A549 (cell line): ENCODE data around the gene IVD. TPM values are rescaled to one million over a fixed set of nuclear protein-coding genes. Genes with fewer than 3 reads are reported as not detected.
A peak's percentile ranks its signal among the peaks of the same experiment; 100 is the strongest.

ENCODE experiments used
- ATAC-seq, 2 experiments: fragments of 200-7000 bp in 1 of 2; fragments of >200 bp in 1 of 2; cut with Nextera tagmentation in 1 of 2; cut with Tn5 transposase in 1 of 2; 3 replicates each; pipeline versions ENCODE4 v1.8.0 to v1.9.1; 2018 to 2020; ENCODE audit warnings: mild to moderate bottlenecking in 1 of 2, moderate library complexity in 1 of 2
- CTCF ChIA-PET: fragments of 300-600 bp; sonication (Branson Sonifier 250); formaldehyde crosslinking; extraction: SDS; loops from one replicate; lab custom pipeline; 2021; ENCODE audit warnings: antibody characterized with exemption, inconsistent platforms; lab: Yijun Ruan, JAX
- POLR2A ChIA-PET: fragments of 350-600 bp; formaldehyde crosslinking; extraction: SDS; loops from one replicate; lab custom pipeline; 2021; ENCODE audit warnings: antibody characterized with exemption, inconsistent platforms; lab: Yijun Ruan, JAX
- DNase-seq, 2 experiments: peaks; one replicate each; pipeline versions ENCODE4 v3.0.0 to v3.0.0-alpha.2; 2011 to 2016; ENCODE audit warnings: low read depth in 1 of 2, low spot score in 1 of 2
- FAIRE-seq: peaks from 2 replicates; lab custom pipeline; 2011; peaks lifted over from hg19 to GRCh38; lab: Jason Lieb, UNC
- H3K27ac ChIP-seq, 2 experiments: fragments of >200 bp; sonication (Bioruptor Twin); formaldehyde crosslinking; 3 replicates each; pipeline ENCODE4 v1.5.1; 2016 to 2017
- H3K4me1 ChIP-seq: fragments of >200 bp; sonication (Bioruptor Twin); formaldehyde crosslinking; 3 replicates; pipeline ENCODE4 v1.6.1; 2016
- H3K4me2 ChIP-seq: fragments of >200 bp; sonication (Bioruptor Twin); formaldehyde crosslinking; 3 replicates; pipeline ENCODE4 v1.6.1; 2016
- H3K4me3 ChIP-seq: fragments of >200 bp; sonication (Bioruptor Twin); formaldehyde crosslinking; 3 replicates; pipeline ENCODE4 v1.5.1; 2016
- H3K9me3 ChIP-seq: fragments of >200 bp; sonication (Bioruptor Twin); formaldehyde crosslinking; 3 replicates; pipeline ENCODE4 v1.6.1; 2016
- BHLHE40 ChIP-seq: IDR thresholded peaks from 2 replicates; pipeline ENCODE4 v1.6.1; 2012; ENCODE audit warnings: low read depth, low read length, inconsistent platforms
- CBX8 ChIP-seq: fragments of 200-600 bp; sonication (generic); IDR thresholded peaks from 2 replicates; pipeline ENCODE4 v1.6.1; 2016
- CEBPB ChIP-seq, 2 experiments: fragments of >200 bp in 1 of 2; sonication (Bioruptor Twin) in 1 of 2; formaldehyde crosslinking in 1 of 2; IDR thresholded peaks; 2 replicates each; pipeline ENCODE4 v1.6.1; 2012 to 2016
- CTCF ChIP-seq: fragments of >200 bp; sonication (Bioruptor Twin); formaldehyde crosslinking; IDR thresholded peaks from 3 replicates; pipeline ENCODE4 v1.5.1; 2016
- EHF ChIP-seq: fragments of 250-450 bp; sonication (Bioruptor Pico); IDR thresholded peaks from 2 replicates; pipeline ENCODE4 v1.5.0; 2020; ENCODE audit warnings: mild to moderate bottlenecking
- FOSL2 ChIP-seq, 2 experiments: fragments of 450-650 bp in 1 of 2; fragments of >200 bp in 1 of 2; sonication (Bioruptor Twin) in 1 of 2; formaldehyde crosslinking; IDR thresholded peaks; 2 replicates each; pipeline versions ENCODE4 v1.5.0 to v1.6.1; 2016 to 2020; ENCODE audit warnings: mild to moderate bottlenecking in 1 of 2, moderate library complexity in 1 of 2
- GATA3 ChIP-seq: IDR thresholded peaks from 2 replicates; pipeline ENCODE4 v1.6.1; 2012; ENCODE audit warnings: borderline replicate concordance
- HES2 ChIP-seq: fragments of >200 bp; sonication (Bioruptor Twin); formaldehyde crosslinking; IDR thresholded peaks from 2 replicates; pipeline ENCODE4 v1.6.1; 2016
- HEYL ChIP-seq: fragments of 250-450 bp; sonication (Bioruptor Pico); IDR thresholded peaks from 2 replicates; pipeline ENCODE4 v1.8.0; 2021; ENCODE audit warnings: mild to moderate bottlenecking, moderate library complexity
- HOXB13 ChIP-seq: fragments of 250-450 bp; sonication (Bioruptor Pico); IDR thresholded peaks from 2 replicates; pipeline ENCODE4 v1.5.0; 2020; ENCODE audit warnings: low read depth, mild to moderate bottlenecking, moderate library complexity
- JUN ChIP-seq, 2 experiments: fragments of >200 bp; sonication (Bioruptor Twin); formaldehyde crosslinking; IDR thresholded peaks; 2 replicates in 1 of 2; 3 replicates in 1 of 2; pipeline ENCODE4 v1.6.1; 2016 to 2017
- KDM5A ChIP-seq: fragments of 200-600 bp; sonication (generic); IDR thresholded peaks from 2 replicates; pipeline ENCODE4 v1.6.1; 2016; ENCODE audit warnings: antibody characterized with exemption, mild to moderate bottlenecking
- MAFK ChIP-seq: fragments of 450-650 bp; IDR thresholded peaks from 2 replicates; pipeline ENCODE4 v1.6.1; 2014; ENCODE audit not compliant: partially characterized antibody
- MAX ChIP-seq: IDR thresholded peaks from 2 replicates; pipeline ENCODE4 v1.6.1; 2012
- MYC ChIP-seq: IDR thresholded peaks from 2 replicates; pipeline ENCODE4 v1.6.1; 2012; ENCODE audit warnings: mild to moderate bottlenecking, inconsistent platforms, low read length, improper control_type of control experiment, borderline replicate concordance
- NPAS2 ChIP-seq: fragments of 250-450 bp; sonication (Bioruptor Pico); IDR thresholded peaks from 2 replicates; pipeline ENCODE4 v1.8.0; 2022; ENCODE audit warnings: mild to moderate bottlenecking, moderate library complexity, borderline replicate concordance
- PHF8 ChIP-seq: fragments of 200-600 bp; sonication (generic); IDR thresholded peaks from 2 replicates; pipeline ENCODE4 v1.6.1; 2016; ENCODE audit warnings: low read depth, mild to moderate bottlenecking, antibody characterized with exemption, moderate library complexity, borderline replicate concordance
- RARB ChIP-seq: fragments of 250-450 bp; sonication (Bioruptor Pico); IDR thresholded peaks from 2 replicates; pipeline ENCODE4 v1.8.0; 2021; ENCODE audit warnings: mild to moderate bottlenecking, moderate library complexity
- REST ChIP-seq: fragments of 200-600 bp; sonication (generic); IDR thresholded peaks from 2 replicates; pipeline ENCODE4 v1.6.1; 2016; ENCODE audit warnings: antibody characterized with exemption, mild to moderate bottlenecking, moderate library complexity
- RNF2 ChIP-seq: fragments of 200-600 bp; sonication (generic); IDR thresholded peaks from 2 replicates; pipeline ENCODE4 v1.6.1; 2016; ENCODE audit warnings: low read depth, mild to moderate bottlenecking, antibody characterized with exemption, moderate library complexity, borderline replicate concordance
- SMC3 ChIP-seq: fragments of >200 bp; sonication (Bioruptor Twin); formaldehyde crosslinking; IDR thresholded peaks from 3 replicates; pipeline ENCODE4 v1.6.1; 2018; ENCODE audit warnings: inconsistent platforms
- USF2 ChIP-seq: fragments of 450-650 bp; IDR thresholded peaks from 2 replicates; pipeline ENCODE4 v1.6.1; 2014; ENCODE audit warnings: antibody characterized with exemption
- ZC3H11A ChIP-seq: fragments of 450-650 bp; IDR thresholded peaks from 2 replicates; pipeline ENCODE4 v1.6.1; 2014; ENCODE audit warnings: antibody characterized with exemption, mild to moderate bottlenecking
- ZNF302 ChIP-seq: fragments of 250-450 bp; sonication (Bioruptor Pico); IDR thresholded peaks from 2 replicates; pipeline ENCODE4 v1.9.0; 2021; ENCODE audit warnings: inconsistent platforms, mild to moderate bottlenecking, moderate library complexity
- WGBS: methylation state at CpG from one replicate; pipeline ENCODE4 v1.1.6; 2017; ENCODE audit errors: missing lambda C conversion rate; 5-methylcytosine and 5-hydroxymethylcytosine counted together
- polyA plus RNA-seq, 4 experiments: library from polyadenylated mRNA; depleted of rRNA in 3 of 4; stranded (reverse); fragments of >200 nt; fragmentation: RNase III in 1 of 4; extraction: RNeasy Plus Mini Kit Qiagen cat#74134 plus additional on column Dnase treatment in 1 of 4; gene quantifications; 2 replicates in 3 of 4; 3 replicates in 1 of 4; pipeline ENCODE4 v1.2.3, GENCODE V29; 2011 to 2017

The IVD gene
- polyA plus RNA-seq, 2 of the 4 experiments (the other 2 are of a cell fraction) = 10.2 to 12.4 TPM

GRCh38 chr15:40379853-40380252 is 25.7 kb upstream of the IVD start:
- H3K4me3 ChIP-seq = no peak overlapping the region
- DNase-seq = peak; percentile 55 to 77
- H3K27ac ChIP-seq = peak overlapping the region; percentile 17 to 76
- FAIRE-seq = no peak
- ATAC-seq = peak; percentile 72 to 74
- WGBS = 5% methylated on average over 4 of the region's 4 CpGs
- H3K4me2 ChIP-seq = peak overlapping the region; percentile 65
- no peak for TF ChIP-seq RNF2
- no peak for TF ChIP-seq CBX8
- no peak for TF ChIP-seq FOSL2 (IDR thresholded peaks at IDR 0.05)
- peak; percentile 64 for TF ChIP-seq FOSL2 (CRISPR knock-in tag; IDR thresholded peaks at IDR 0.05)
- peak; percentile 20; the same call in 1 of the 2 replicates for TF ChIP-seq MAX
- TF ChIP-seq MYC = no peak
- TF ChIP-seq KDM5A = no peak
- TF ChIP-seq USF2 = peak; percentile 68
- TF ChIP-seq, all 56 proteins: peak for 3
- Histone ChIP-seq H3K4me1 (peaks cover 29% of the 10 kb centered on the region), H3K9me3 (no peaks in the 10 kb centered on the region)
- ChIA-PET POLR2A (no interaction called here), CTCF (interaction anchor here (1.6 to 1.9 kb wide), 3 partner anchors 10 to 37 kb away, joined by 4 to 9 read pairs (median 5); no protein-coding TSS in a partner anchor)

- no peak for DNase-seq
- no peak for TF ChIP-seq JUN (IDR thresholded peaks at IDR 0.05)
- TF ChIP-seq RARB = no peak
- no peak for TF ChIP-seq HES2
- TF ChIP-seq ZNF302 (CRISPR knock-in tag) = no peak
- TF ChIP-seq CEBPB (IDR thresholded peaks at IDR 0.05) = no peak
- no peak for TF ChIP-seq EHF (CRISPR knock-in tag)
- TF ChIP-seq SMC3 = no peak
- TF ChIP-seq ZC3H11A = no peak
- TF ChIP-seq MAX = no peak
- TF ChIP-seq, all 56 proteins: peak for 0
- no peak overlapping the region for H3K4me3 ChIP-seq
- H3K4me1 ChIP-seq = peaks cover 29% of the 10 kb centered on the region
- POLR2A ChIA-PET = no interaction called here
- FAIRE-seq = no peak
- H3K27ac ChIP-seq = peak overlapping the region; percentile 17 to 76; a peak in 3 of 6 replicates
- no peaks in the 10 kb centered on the region for H3K9me3 ChIP-seq
- CTCF ChIA-PET = interaction anchor here (1.2 to 1.9 kb wide), 2 partner anchors 10 to 12 kb away, joined by 4 to 5 read pairs; no protein-coding TSS in a partner anchor
- no peak overlapping the region for H3K4me2 ChIP-seq
- WGBS = 96% methylated on average over 10 of the region's 10 CpGs
- no peak for ATAC-seq
Observed at GRCh38 chr15:40380636-40381035, 25.0 kb upstream of the IVD start.

GRCh38 chr15:40381818-40382529 is 23.6 kb upstream of the IVD start:
- peak overlapping the region; percentile 94 for H3K4me2 ChIP-seq
- no peak overlapping the region for H3K4me3 ChIP-seq
- H3K4me1 ChIP-seq = peaks cover 29% of the 10 kb centered on the region
- DNase-seq (no peak), ATAC-seq (no peak), FAIRE-seq (no peak)
- no peaks in the 10 kb centered on the region for H3K9me3 ChIP-seq
- TF ChIP-seq PHF8 = no peak
- TF ChIP-seq HOXB13 (CRISPR knock-in tag) = no peak
- TF ChIP-seq GATA3 = no peak
- no peak for TF ChIP-seq NPAS2 (CRISPR knock-in tag)
- TF ChIP-seq ZC3H11A = no peak
- no peak for TF ChIP-seq CTCF
- TF ChIP-seq RARB = no peak
- TF ChIP-seq REST = no peak
- TF ChIP-seq HEYL (CRISPR knock-in tag) = no peak
- TF ChIP-seq BHLHE40 = no peak
- TF ChIP-seq MAFK = no peak
- ChIA-PET POLR2A (interaction anchor here (0.7 to 1.0 kb wide), 2 partner anchors 20 to 36 kb away, joined by 3 to 4 read pairs; no protein-coding TSS in a partner anchor), CTCF (interaction anchor here (0.5 to 1.9 kb wide), 8 partner anchors 8 to 158 kb away, joined by 3 to 8 read pairs (median 4); no protein-coding TSS in a partner anchor)
- WGBS = 84% methylated on average over 10 of the region's 11 CpGs
- peak overlapping the region; percentile 87 to 94; a peak in 5 of 6 replicates for H3K27ac ChIP-seq
